Tibial artery (tissue), 4 donors: ENCODE measurements around the gene YWHAB.
A peak's percentile ranks its signal among the peaks of the same experiment; 100 is the strongest.

ENCODE experiments used
- DNase-seq, 2 donors: peaks; one replicate each; pipeline ENCODE4 v3.0.0-alpha.2; 2019
- H3K27ac ChIP-seq, 2 donors: fragments of 200-600 bp; sonication (generic) in 1 of 2; 1 replicate in 1 of 2; 2 replicates in 1 of 2; pipeline ENCODE4 v1.5.1; 2018 to 2019; ENCODE audit warnings: mild to moderate bottlenecking in 1 of 2
- H3K27me3 ChIP-seq, 2 donors: fragments of 200-600 bp; sonication (generic) in 1 of 2; one replicate each; pipeline versions ENCODE4 v1.5.1 to v1.6.0; 2016 to 2019
- H3K36me3 ChIP-seq, 3 donors: fragments of 200-600 bp; sonication (generic) in 2 of 3; one replicate each; pipeline ENCODE4 v1.5.1; 2016 to 2019; ENCODE audit warnings: mild to moderate bottlenecking in 2 of 3
- H3K4me1 ChIP-seq, 4 donors: fragments of 200-600 bp; sonication (generic) in 2 of 4; 1 replicate in 3 of 4; 2 replicates in 1 of 4; pipeline ENCODE4 v1.5.1; 2016 to 2019
- H3K4me3 ChIP-seq, 2 donors: fragments of 200-600 bp; sonication (generic) in 1 of 2; 1 replicate in 1 of 2; 2 replicates in 1 of 2; pipeline ENCODE4 v1.5.1; 2018 to 2019; ENCODE audit warnings: mild to moderate bottlenecking in 2 of 2
- H3K9me3 ChIP-seq, 3 donors: fragments of 200-600 bp; sonication (generic) in 1 of 3; one replicate each; pipeline ENCODE4 v1.5.1; 2016 to 2019
- CTCF ChIP-seq, 2 experiments: fragments of 200-600 bp in 1 of 2; fragments of 450-650 bp in 1 of 2; IDR thresholded peaks; one replicate each; pipeline ENCODE4 v1.5.1; 2017 to 2019; ENCODE audit warnings: antibody characterized with exemption in 2 of 2, mild to moderate bottlenecking in 1 of 2, moderate library complexity in 1 of 2
- intact Hi-C: fragments of 100-400 bp; cut with DNase I; formaldehyde crosslinking; loops from one replicate; pipeline ENCODE4 v1.15.0; 2023; ENCODE audit warnings: low total_unique reads

Gene YWHAB

GRCh38 chr20:44850272-44850671 is 35.2 kb upstream of the YWHAB start:
- no peaks in the 10 kb centered on the region for H3K27me3 ChIP-seq
- DNase-seq = no peak
- H3K36me3 ChIP-seq = no peaks in the 10 kb centered on the region
- TF ChIP-seq CTCF (IDR thresholded peaks at IDR 0.05) = no peak
- intact Hi-C loops = no loop called here
- no peaks in the 10 kb centered on the region for H3K4me1 ChIP-seq
- no peaks in the 10 kb centered on the region for H3K9me3 ChIP-seq
- no peak overlapping the region for H3K27ac ChIP-seq
- no peak overlapping the region for H3K4me3 ChIP-seq

GRCh38 chr20:44850837-44851236 is 34.7 kb upstream of the YWHAB start:
- no peaks in the 10 kb centered on the region for H3K27me3 ChIP-seq
- no peak overlapping the region for H3K27ac ChIP-seq
- no peak for TF ChIP-seq CTCF (IDR thresholded peaks at IDR 0.05)
- no peak for DNase-seq
- no peak overlapping the region for H3K4me3 ChIP-seq
- intact Hi-C loops = no loop called here
- H3K36me3 ChIP-seq = no peaks in the 10 kb centered on the region
- H3K9me3 ChIP-seq = no peaks in the 10 kb centered on the region
- no peaks in the 10 kb centered on the region for H3K4me1 ChIP-seq

- H3K4me3 ChIP-seq = no peak overlapping the region
- H3K27me3 ChIP-seq = no peaks in the 10 kb centered on the region
- no peak overlapping the region for H3K27ac ChIP-seq
- no peaks in the 10 kb centered on the region for H3K36me3 ChIP-seq
- TF ChIP-seq CTCF (IDR thresholded peaks at IDR 0.05) = no peak
- H3K4me1 ChIP-seq = no peaks in the 10 kb centered on the region
- DNase-seq = no peak
- H3K9me3 ChIP-seq = no peaks in the 10 kb centered on the region
- intact Hi-C loops = no loop called here
Observed at GRCh38 chr20:44851545-44851944, 34.0 kb upstream of the YWHAB start.

GRCh38 chr20:44856442-44856841 is 29.1 kb upstream of the YWHAB start:
- Histone ChIP-seq H3K4me1 (peaks cover 0 to 35% (median 11%) of the 10 kb centered on the region in 4 donors), H3K27me3 (no peaks in the 10 kb centered on the region), H3K4me3 (no peak overlapping the region), H3K27ac (peak overlapping the region in 1 of 2 donors; percentile 78), H3K9me3 (no peaks in the 10 kb centered on the region), H3K36me3 (no peaks in the 10 kb centered on the region)
- TF ChIP-seq CTCF (IDR thresholded peaks at IDR 0.05) = no peak
- intact Hi-C loops = no loop called here
- DNase-seq = no peak

- H3K9me3 ChIP-seq = no peaks in the 10 kb centered on the region
- no peaks in the 10 kb centered on the region for H3K36me3 ChIP-seq
- H3K4me3 ChIP-seq = no peak overlapping the region
- intact Hi-C loops = no loop called here
- DNase-seq = no peak
- no peak for TF ChIP-seq CTCF (IDR thresholded peaks at IDR 0.05)
- peaks cover 0 to 39% (median 15%) of the 10 kb centered on the region in 4 donors for H3K4me1 ChIP-seq
- peak overlapping the region in 1 of 2 donors; percentile 78 for H3K27ac ChIP-seq
- no peaks in the 10 kb centered on the region for H3K27me3 ChIP-seq
Observed at GRCh38 chr20:44856856-44857448, 28.6 kb upstream of the YWHAB start.
